ENCODE measurements around the gene ARFIP2.

ARFIP2 gene

DNA sequence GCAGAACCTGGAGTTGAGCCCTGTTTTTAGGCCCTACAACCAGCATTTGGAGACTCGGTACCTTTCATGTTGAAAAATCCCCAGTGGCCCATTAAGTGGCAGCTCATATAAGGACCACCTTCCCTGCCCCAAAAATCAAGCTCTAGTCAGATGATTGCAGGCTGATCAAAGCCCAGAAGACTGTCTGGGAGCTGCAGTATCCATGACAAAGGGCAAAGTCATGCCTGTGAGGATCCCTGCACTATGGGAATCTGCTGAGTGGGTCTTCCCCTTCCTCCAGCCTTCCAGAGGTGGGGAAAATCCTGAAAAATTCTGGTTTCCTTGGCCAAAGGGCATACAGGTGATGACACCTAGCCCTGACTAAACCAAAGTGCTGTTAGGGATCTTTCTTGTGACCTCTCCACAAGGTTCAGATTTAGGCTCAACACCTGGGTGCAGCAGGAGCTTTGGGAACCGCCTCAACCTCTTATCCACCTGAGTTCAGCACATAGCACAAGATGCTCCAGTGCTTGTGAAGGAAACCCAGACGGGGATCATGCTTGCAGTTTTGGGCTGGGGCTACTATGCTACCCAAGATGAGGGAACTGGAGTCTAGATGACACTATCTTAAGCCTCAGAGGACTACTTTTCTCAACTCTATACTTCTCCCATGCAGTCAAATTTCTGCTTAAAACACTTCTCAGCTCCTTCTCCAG, 6.2 kb downstream of the ARFIP2 start:
- H3K4me3 ChIP-seq (ENCODE audit: control insufficient read depth, low read depth, low read length): no peak overlapping the region
- TF ChIP-seq, protein P1, sequence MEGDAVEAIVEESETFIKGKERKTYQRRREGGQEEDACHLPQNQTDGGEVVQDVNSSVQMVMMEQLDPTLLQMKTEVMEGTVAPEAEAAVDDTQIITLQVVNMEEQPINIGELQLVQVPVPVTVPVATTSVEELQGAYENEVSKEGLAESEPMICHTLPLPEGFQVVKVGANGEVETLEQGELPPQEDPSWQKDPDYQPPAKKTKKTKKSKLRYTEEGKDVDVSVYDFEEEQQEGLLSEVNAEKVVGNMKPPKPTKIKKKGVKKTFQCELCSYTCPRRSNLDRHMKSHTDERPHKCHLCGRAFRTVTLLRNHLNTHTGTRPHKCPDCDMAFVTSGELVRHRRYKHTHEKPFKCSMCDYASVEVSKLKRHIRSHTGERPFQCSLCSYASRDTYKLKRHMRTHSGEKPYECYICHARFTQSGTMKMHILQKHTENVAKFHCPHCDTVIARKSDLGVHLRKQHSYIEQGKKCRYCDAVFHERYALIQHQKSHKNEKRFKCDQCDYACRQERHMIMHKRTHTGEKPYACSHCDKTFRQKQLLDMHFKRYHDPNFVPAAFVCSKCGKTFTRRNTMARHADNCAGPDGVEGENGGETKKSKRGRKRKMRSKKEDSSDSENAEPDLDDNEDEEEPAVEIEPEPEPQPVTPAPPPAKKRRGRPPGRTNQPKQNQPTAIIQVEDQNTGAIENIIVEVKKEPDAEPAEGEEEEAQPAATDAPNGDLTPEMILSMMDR (conservative IDR thresholded peaks at IDR 0.05; ENCODE audit: control insufficient read depth, insufficient read depth, low read depth, low read length): no peak
- no peak for DNase-seq (ENCODE audit: low read depth)

DNA sequence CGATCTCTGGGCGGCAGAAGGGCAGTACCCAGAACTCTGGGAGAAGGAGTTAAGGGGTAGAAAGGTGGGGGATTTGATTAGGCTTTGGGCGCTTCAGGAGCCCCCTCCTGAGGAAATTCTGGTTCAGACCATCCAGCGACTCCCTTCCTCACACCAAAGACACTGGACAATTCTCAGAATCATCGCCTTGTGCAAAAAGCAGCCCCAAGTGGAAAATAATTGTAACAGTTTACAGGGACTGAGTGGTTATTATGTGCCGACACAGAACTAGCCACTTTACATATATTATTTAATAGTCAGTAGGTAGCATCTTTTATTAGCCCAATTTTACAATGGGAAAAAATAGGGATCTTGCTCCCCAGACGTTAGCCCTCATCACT, 6.7 kb downstream of the ARFIP2 start:
- no peak for DNase-seq (ENCODE audit: low read depth)
- peak overlapping the region; percentile 65 for H3K4me3 ChIP-seq (ENCODE audit: control insufficient read depth, low read depth, low read length)
- TF ChIP-seq, protein P1 (conservative IDR thresholded peaks at IDR 0.05; ENCODE audit: control insufficient read depth, insufficient read depth, low read depth, low read length): no peak

DNA sequence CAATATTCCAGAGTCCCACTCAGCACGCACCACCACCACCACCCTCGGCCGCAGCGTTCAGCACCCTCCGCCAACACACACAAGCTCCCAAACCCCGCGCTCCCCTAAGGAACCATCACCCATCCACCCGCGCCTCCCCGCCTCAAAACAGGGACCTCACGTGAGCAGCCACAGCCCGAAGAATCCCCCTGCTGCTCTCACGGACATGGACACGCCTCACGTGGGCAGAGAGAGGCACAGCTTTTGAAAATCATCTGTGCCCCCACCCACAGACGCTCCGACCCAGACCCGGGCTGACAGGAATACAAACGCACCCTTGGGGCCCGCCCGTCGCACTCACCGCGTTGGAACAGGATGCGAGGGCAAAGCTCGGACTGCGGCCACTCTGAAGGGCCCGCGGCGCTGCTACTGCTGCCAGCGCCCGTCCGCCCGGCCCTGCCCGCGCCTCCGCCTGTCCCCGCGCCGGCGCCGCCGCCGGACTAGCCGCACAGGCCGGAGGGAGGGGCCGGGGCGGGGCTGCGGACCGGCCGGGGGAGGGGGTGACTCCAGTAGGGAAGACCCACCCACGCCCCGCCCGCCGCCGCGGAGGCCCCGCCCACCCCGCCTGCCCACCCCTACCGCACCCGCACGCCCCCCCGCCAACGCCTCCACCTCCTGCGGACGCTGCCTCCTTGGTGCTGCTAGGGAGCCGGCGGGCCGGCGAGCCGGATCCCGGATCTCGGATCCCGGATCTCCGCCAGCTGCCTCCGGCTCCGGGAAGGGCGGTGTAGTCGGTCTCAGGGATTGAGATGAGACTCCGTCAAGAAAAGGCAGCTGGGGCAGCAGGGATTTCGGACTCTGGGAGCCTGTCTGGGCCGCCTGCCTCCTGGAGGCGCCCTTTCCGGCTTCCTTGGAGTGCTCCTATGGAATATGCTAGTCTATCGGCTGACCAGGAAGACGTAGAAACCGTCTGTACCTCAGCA, 7.4 kb downstream of the ARFIP2 start, which contains the start of gene TRIM3:
Gene TRIM3 (minus strand): TSS at position 491 of the 962 bp plus-strand sequence. CDS start 8,246 bp downstream, outside the sequence.
- H3K4me3 ChIP-seq (ENCODE audit: control insufficient read depth, low read depth, low read length): peak within 1 kb of the TSS; percentile 72
- DNase-seq (ENCODE audit: low read depth): peak; percentile 76
- TF ChIP-seq, protein P1 (conservative IDR thresholded peaks at IDR 0.05; ENCODE audit: control insufficient read depth, insufficient read depth, low read depth, low read length): peak; percentile 29

DNA sequence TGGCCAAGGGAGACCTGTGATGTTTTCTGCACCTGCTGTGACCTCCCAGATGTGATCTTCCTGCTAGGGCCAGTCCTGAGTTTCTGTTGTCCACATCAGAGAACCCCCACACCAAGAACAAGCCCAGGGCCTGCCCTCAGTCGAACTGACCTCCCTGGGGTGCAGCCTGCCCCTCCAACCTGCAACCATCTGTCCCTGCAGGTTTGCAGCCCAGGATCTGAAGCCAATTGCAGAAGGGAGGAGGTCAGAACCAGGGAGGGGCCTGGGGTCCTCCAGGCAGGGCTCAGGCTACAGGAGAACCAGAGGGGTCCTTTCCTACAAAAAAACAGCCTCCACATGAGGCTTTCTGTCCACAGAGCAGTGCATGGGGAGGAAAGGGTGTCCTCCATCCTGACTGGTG, 8.2 kb downstream of the ARFIP2 start:
- H3K4me3 ChIP-seq (ENCODE audit: control insufficient read depth, low read depth, low read length): peak overlapping the region; percentile 72
- TF ChIP-seq, protein P1 (conservative IDR thresholded peaks at IDR 0.05; ENCODE audit: control insufficient read depth, insufficient read depth, low read depth, low read length): no peak
- no peak for DNase-seq (ENCODE audit: low read depth)

DNA sequence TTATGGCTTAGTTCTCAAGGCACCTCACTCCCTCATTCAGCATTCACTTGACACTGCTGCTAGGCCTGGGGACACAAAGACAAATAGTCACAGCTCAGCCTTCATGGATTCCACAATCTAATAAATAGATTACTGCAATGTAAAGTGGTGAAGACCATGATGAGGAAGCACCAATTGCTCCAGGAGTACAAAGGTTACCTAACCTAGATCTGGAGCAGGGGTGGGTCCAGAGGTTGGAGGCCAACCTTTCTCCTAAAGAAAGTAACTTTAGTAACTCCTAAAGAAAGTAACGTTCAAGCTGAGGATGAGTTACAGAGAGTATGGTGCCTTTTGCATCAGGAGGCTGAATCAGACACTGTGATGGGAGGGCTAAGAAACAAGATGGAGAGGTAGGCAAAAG, 11.5 kb downstream of the ARFIP2 start:
- no peak overlapping the region for H3K4me3 ChIP-seq (ENCODE audit: control insufficient read depth, low read depth, low read length)

More for the DNA sequence above, 11.5 kb downstream of the ARFIP2 start:
- no peak for DNase-seq (ENCODE audit: low read depth)
- TF ChIP-seq, protein P1 (conservative IDR thresholded peaks at IDR 0.05; ENCODE audit: control insufficient read depth, insufficient read depth, low read depth, low read length): no peak
